22Rv1 (cell line): ENCODE results near the gene ZNF831.

Source experiments
- ZFX ChIP-seq: fragments of 450-650 bp; IDR thresholded peaks from 2 replicates; pipeline ENCODE4 v1.6.1; 2017; ENCODE audit warnings: antibody characterized with exemption, borderline replicate concordance
- TF ChIP-seq, protein P1 (sequence below): fragments of 450-650 bp; IDR thresholded peaks from 2 replicates; pipeline ENCODE4 v1.5.1; 2017; ENCODE audit warnings: mild to moderate bottlenecking

DNA sequence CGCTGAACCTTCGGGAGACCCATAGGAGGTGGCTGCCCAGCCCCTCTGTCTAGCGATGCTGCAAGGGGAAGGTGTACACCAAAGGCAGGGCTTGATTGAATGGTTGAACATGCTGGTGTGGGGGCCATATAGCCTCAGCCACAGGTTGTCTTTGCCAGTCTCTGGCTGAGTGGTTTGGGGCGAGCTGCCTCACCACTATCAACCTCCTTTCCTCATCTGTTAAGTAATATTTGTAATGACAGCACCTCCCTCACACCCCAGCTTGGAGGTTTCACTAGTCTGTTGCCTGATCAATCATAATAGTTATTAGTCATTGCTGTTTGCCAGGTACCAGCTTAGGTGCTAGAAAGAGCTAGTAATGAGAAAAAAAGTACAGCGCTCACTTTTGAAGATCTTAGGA lies 11.8 kb upstream of the ZNF831 start:
- TF ChIP-seq, protein P1, sequence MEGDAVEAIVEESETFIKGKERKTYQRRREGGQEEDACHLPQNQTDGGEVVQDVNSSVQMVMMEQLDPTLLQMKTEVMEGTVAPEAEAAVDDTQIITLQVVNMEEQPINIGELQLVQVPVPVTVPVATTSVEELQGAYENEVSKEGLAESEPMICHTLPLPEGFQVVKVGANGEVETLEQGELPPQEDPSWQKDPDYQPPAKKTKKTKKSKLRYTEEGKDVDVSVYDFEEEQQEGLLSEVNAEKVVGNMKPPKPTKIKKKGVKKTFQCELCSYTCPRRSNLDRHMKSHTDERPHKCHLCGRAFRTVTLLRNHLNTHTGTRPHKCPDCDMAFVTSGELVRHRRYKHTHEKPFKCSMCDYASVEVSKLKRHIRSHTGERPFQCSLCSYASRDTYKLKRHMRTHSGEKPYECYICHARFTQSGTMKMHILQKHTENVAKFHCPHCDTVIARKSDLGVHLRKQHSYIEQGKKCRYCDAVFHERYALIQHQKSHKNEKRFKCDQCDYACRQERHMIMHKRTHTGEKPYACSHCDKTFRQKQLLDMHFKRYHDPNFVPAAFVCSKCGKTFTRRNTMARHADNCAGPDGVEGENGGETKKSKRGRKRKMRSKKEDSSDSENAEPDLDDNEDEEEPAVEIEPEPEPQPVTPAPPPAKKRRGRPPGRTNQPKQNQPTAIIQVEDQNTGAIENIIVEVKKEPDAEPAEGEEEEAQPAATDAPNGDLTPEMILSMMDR: no peak
- no peak for TF ChIP-seq ZFX
